Measurements from ENCODE around the gene PITPNM1.
"Not testable (repeated sequence)": the region's sequence is repeated elsewhere in the genome, so short reads cannot be mapped to it uniquely, and the experiment has no call there.

PITPNM1 gene

DNA sequence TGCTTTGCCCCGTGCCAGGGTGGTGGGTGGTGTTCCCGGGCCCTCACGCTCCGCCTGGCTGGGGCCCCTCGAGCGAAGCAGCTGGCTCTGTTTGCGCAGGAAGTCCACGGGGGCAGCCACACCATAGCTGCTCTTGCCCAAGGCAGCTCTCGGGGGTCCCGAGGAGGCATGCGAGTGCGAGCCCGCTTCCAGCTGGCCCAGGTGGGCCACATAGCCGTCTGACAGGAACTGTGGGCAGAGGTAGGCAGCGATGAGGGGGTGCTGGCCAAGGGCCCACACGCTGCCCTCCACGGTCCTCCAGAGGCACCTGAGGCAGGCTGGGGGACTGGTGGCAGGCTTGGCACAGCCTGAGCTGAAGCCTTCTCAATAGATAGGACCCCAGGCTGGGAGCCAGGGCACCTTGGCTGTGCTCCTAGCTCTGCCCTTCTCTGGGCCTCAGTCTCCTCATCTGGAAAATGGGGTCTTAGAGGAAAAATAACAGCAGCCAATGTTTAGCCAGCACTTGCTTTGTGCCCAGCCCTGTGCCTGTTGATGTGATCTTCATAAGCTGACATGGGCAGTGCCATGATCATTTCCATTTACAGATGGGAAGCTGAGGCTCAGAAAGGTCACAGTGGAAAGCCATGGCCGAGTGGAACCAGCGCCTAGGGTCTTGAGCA is 13.0 kb downstream of the PITPNM1 start:
- no peaks in the 10 kb centered on the region for H3K27me3 ChIP-seq (ENCODE audit: insufficient read depth, insufficient read length)
- no peak overlapping the region for H3K9ac ChIP-seq (ENCODE audit: insufficient read length, low read depth)
- H3K4me3 ChIP-seq (ENCODE audit: insufficient read length, low read depth), result no peak overlapping the region
- no peaks in the 10 kb centered on the region for H3K9me3 ChIP-seq (ENCODE audit: insufficient read depth, low read length)
- TF ChIP-seq SUZ12 (IDR thresholded peaks at IDR 0.05; ENCODE audit: extremely low read depth, insufficient read depth, insufficient read length), result no peak
- no peak for TF ChIP-seq YY1 (IDR thresholded peaks at IDR 0.05; ENCODE audit: insufficient read depth, insufficient read length)
- TF ChIP-seq ZNF274 (IDR thresholded peaks at IDR 0.05; ENCODE audit: low read depth, low read length), result no peak
- no peak for DNase-seq (ENCODE audit: low read depth, low spot score)
- H3K4me1 ChIP-seq (ENCODE audit: insufficient read depth, insufficient read length), result peaks cover 16% of the 10 kb centered on the region
- peaks cover 94% of the 10 kb centered on the region for H3K36me3 ChIP-seq (ENCODE audit: insufficient read depth, insufficient read length, low read length)

DNA sequence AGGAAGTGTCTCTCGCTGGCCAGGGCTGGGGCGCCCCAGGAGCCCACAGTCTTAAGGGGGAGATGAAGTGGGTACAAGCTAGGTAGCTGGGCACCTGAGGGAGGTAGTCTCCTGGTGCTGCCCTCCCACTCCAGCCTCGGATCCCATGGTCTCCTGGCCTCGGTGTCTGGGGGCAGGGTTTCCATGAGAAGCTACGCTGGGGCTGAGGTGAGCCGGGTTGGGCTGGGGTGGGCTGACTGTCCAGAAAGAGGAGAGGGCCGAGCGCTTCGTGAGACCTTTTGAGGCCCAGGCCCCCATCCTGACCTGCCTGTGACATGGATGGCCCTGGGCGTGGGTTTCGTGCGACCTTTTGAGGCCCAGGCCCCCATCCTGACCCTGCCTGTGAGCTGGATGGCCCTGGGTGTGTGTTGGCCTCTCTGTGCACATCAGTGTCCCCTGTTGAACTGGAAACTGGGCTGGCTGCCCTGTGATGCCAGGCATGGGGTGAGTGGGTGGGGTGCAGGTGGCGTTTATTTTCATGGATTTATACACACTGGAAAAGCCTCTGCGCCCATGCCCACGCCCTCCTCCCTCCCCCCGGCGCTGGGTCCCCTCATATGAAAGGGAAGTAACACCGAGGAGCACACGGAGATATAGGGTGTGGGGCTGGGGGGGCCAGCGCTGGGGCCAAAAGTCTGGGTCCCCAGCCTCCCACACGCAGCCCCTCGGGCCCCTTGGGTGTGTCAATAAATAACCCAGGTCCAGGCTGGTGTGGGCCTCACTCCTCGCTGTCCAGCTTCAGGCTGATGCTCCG is 13.7 kb downstream of the PITPNM1 start:
- peaks cover 16% of the 10 kb centered on the region for H3K4me1 ChIP-seq (ENCODE audit: insufficient read depth, insufficient read length)
- H3K27me3 ChIP-seq (ENCODE audit: insufficient read depth, insufficient read length), result no peaks in the 10 kb centered on the region
- peak overlapping the region; percentile 18 for H3K9ac ChIP-seq (ENCODE audit: insufficient read length, low read depth)
- H3K9me3 ChIP-seq (ENCODE audit: insufficient read depth, low read length), result no peaks in the 10 kb centered on the region
- DNase-seq (ENCODE audit: low read depth, low spot score), result no peak
- peaks cover 93% of the 10 kb centered on the region for H3K36me3 ChIP-seq (ENCODE audit: insufficient read depth, insufficient read length, low read length)
- no peak for TF ChIP-seq ZNF274 (IDR thresholded peaks at IDR 0.05; ENCODE audit: low read depth, low read length)
- no peak for TF ChIP-seq SUZ12 (IDR thresholded peaks at IDR 0.05; ENCODE audit: extremely low read depth, insufficient read depth, insufficient read length)
- TF ChIP-seq YY1 (IDR thresholded peaks at IDR 0.05; ENCODE audit: insufficient read depth, insufficient read length), result no peak
- no peak overlapping the region for H3K4me3 ChIP-seq (ENCODE audit: insufficient read length, low read depth)

DNA sequence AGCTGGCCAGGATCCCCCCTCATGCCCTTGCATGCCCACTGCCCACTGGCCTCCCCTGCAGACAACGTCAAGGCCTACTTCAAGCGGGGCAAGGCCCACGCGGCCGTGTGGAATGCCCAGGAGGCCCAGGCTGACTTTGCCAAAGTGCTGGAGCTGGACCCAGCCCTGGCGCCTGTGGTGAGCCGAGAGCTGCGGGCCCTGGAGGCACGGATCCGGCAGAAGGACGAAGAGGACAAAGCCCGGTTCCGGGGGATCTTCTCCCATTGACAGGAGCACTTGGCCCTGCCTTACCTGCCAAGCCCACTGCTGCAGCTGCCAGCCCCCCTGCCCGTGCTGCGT is 14.5 kb downstream of the PITPNM1 start:
- Histone ChIP-seq H3K27me3 (ENCODE audit: insufficient read depth, insufficient read length) (no peaks in the 10 kb centered on the region), H3K9me3 (ENCODE audit: insufficient read depth, low read length) (no peaks in the 10 kb centered on the region), H3K9ac (ENCODE audit: insufficient read length, low read depth) (no peak overlapping the region), H3K4me3 (ENCODE audit: insufficient read length, low read depth) (no peak overlapping the region), H3K36me3 (ENCODE audit: insufficient read depth, insufficient read length, low read length) (peaks cover 87% of the 10 kb centered on the region), H3K4me1 (ENCODE audit: insufficient read depth, insufficient read length) (peaks cover 16% of the 10 kb centered on the region)
- DNase-seq (ENCODE audit: low read depth, low spot score), result no peak
- TF ChIP-seq SUZ12 (IDR thresholded peaks at IDR 0.05; ENCODE audit: extremely low read depth, insufficient read depth, insufficient read length), result no peak
- TF ChIP-seq ZNF274 (IDR thresholded peaks at IDR 0.05; ENCODE audit: low read depth, low read length), result no peak
- no peak for TF ChIP-seq YY1 (IDR thresholded peaks at IDR 0.05; ENCODE audit: insufficient read depth, insufficient read length)

GRCh38 chr11:67489885-67490726 is 15.1 kb downstream of the PITPNM1 start:
- no peaks in the 10 kb centered on the region for H3K9me3 ChIP-seq (ENCODE audit: insufficient read depth, low read length)
- H3K27me3 ChIP-seq (ENCODE audit: insufficient read depth, insufficient read length), result no peaks in the 10 kb centered on the region
- peak overlapping the region; percentile 43 for H3K9ac ChIP-seq (ENCODE audit: insufficient read length, low read depth)
- no peak overlapping the region for H3K4me3 ChIP-seq (ENCODE audit: insufficient read length, low read depth)
- TF ChIP-seq ZNF274 (IDR thresholded peaks at IDR 0.05; ENCODE audit: low read depth, low read length), result no peak
- no peak for TF ChIP-seq YY1 (IDR thresholded peaks at IDR 0.05; ENCODE audit: insufficient read depth, insufficient read length)
- TF ChIP-seq SUZ12 (IDR thresholded peaks at IDR 0.05; ENCODE audit: extremely low read depth, insufficient read depth, insufficient read length), result no peak
- peaks cover 11% of the 10 kb centered on the region for H3K4me1 ChIP-seq (ENCODE audit: insufficient read depth, insufficient read length)
- DNase-seq (ENCODE audit: low read depth, low spot score), result no peak
- peaks cover 81% of the 10 kb centered on the region for H3K36me3 ChIP-seq (ENCODE audit: insufficient read depth, insufficient read length, low read length)

GRCh38 chr11:67489203-67489884 is 15.8 kb downstream of the PITPNM1 start:
- TF ChIP-seq YY1 (IDR thresholded peaks at IDR 0.05; ENCODE audit: insufficient read depth, insufficient read length), result no peak
- TF ChIP-seq ZNF274 (IDR thresholded peaks at IDR 0.05; ENCODE audit: low read depth, low read length), result no peak
- TF ChIP-seq SUZ12 (IDR thresholded peaks at IDR 0.05; ENCODE audit: extremely low read depth, insufficient read depth, insufficient read length), result no peak
- Histone ChIP-seq H3K4me3 (ENCODE audit: insufficient read length, low read depth) (no peak overlapping the region), H3K4me1 (ENCODE audit: insufficient read depth, insufficient read length) (peaks cover 13% of the 10 kb centered on the region), H3K9me3 (ENCODE audit: insufficient read depth, low read length) (no peaks in the 10 kb centered on the region), H3K36me3 (ENCODE audit: insufficient read depth, insufficient read length, low read length) (peaks cover 80% of the 10 kb centered on the region), H3K27me3 (ENCODE audit: insufficient read depth, insufficient read length) (no peaks in the 10 kb centered on the region), H3K9ac (ENCODE audit: insufficient read length, low read depth) (no peak overlapping the region)
- DNase-seq (ENCODE audit: low read depth, low spot score), result no peak

- no peaks in the 10 kb centered on the region for H3K27me3 ChIP-seq (ENCODE audit: insufficient read depth, insufficient read length)
- DNase-seq (ENCODE audit: low read depth, low spot score), result no peak
- no peak overlapping the region for H3K4me3 ChIP-seq (ENCODE audit: insufficient read length, low read depth)
- H3K9me3 ChIP-seq (ENCODE audit: insufficient read depth, low read length), result peaks cover 9% of the 10 kb centered on the region; the same call in 1 of the 2 replicates
- peaks cover 11% of the 10 kb centered on the region for H3K4me1 ChIP-seq (ENCODE audit: insufficient read depth, insufficient read length)
- H3K9ac ChIP-seq (ENCODE audit: insufficient read length, low read depth), result no peak overlapping the region
- peaks cover 60% of the 10 kb centered on the region for H3K36me3 ChIP-seq (ENCODE audit: insufficient read depth, insufficient read length, low read length)
- TF ChIP-seq SUZ12 (IDR thresholded peaks at IDR 0.05; ENCODE audit: extremely low read depth, insufficient read depth, insufficient read length) (no peak), ZNF274 (IDR thresholded peaks at IDR 0.05; ENCODE audit: low read depth, low read length) (no peak), YY1 (IDR thresholded peaks at IDR 0.05; ENCODE audit: insufficient read depth, insufficient read length) (no peak)
Measured at GRCh38 chr11:67486481-67487195, 18.5 kb downstream of the PITPNM1 start.

DNA sequence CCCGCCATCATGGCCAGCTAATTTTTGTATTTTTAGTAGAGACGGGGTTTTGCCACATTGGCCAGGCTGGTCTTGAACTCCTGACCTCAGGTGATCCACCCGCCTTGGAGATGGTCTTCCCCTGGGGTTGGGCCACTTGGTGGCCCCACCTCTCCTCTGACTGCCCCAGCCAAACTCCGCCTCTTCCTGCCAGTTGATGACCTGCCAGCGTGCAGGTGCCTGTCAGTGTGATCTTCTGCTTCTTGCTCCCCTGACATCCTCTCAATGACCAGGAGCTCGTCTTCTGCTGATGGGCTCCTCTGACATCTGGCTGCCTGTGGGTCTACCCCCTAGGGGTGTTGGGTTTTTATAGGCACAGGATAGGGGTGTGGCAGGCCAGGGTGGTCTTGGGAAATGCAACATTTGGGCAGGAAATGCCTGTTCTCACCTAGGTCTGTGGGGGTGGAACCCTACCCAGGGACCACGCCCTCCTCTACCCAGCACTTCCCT is 19.2 kb downstream of the PITPNM1 start:
- not testable (repeated sequence) for H3K4me1 ChIP-seq (ENCODE audit: insufficient read depth, insufficient read length); H3K27me3 ChIP-seq (ENCODE audit: insufficient read depth, insufficient read length); DNase-seq (ENCODE audit: low read depth, low spot score); H3K9me3 ChIP-seq (ENCODE audit: insufficient read depth, low read length); H3K4me3 ChIP-seq (ENCODE audit: insufficient read length, low read depth); H3K9ac ChIP-seq (ENCODE audit: insufficient read length, low read depth)
- peaks cover 52% of the 10 kb centered on the region for H3K36me3 ChIP-seq (ENCODE audit: insufficient read depth, insufficient read length, low read length)

Measured in NT2/D1 (cell line).